SJCRH30 (cell line): ENCODE measurements around the gene CSMD2. TPM values are rescaled to one million over a fixed set of nuclear protein-coding genes. Genes with fewer than 3 reads are reported as not detected.

Source experiments
- DNase-seq, 2 experiments: peaks; one replicate each; pipeline ENCODE4 v3.0.0-alpha.2; 2015 to 2020
- H3K27ac ChIP-seq: fragments of 250-450 bp; sonication (Bioruptor Pico); 2 replicates; pipeline ENCODE4 v1.5.1; 2020; ENCODE audit warnings: mild to moderate bottlenecking, moderate library complexity
- H3K27me3 ChIP-seq: fragments of 250-450 bp; sonication (Bioruptor Pico); 2 replicates; pipeline ENCODE4 v1.5.1; 2020; ENCODE audit warnings: mild to moderate bottlenecking, moderate library complexity
- H3K36me3 ChIP-seq: fragments of 250-450 bp; sonication (Bioruptor Pico); 2 replicates; pipeline ENCODE4 v1.5.1; 2020; ENCODE audit warnings: mild to moderate bottlenecking, moderate library complexity
- H3K4me1 ChIP-seq: fragments of 250-450 bp; sonication (Bioruptor Pico); 2 replicates; pipeline ENCODE4 v1.5.1; 2020; ENCODE audit warnings: mild to moderate bottlenecking, moderate library complexity
- H3K4me3 ChIP-seq: fragments of 250-450 bp; sonication (Bioruptor Pico); 2 replicates; pipeline ENCODE4 v1.5.1; 2020; ENCODE audit warnings: mild to moderate bottlenecking, moderate library complexity
- H3K9me3 ChIP-seq: fragments of 250-450 bp; sonication (Bioruptor Pico); replicated peaks from 2 replicates; pipeline ENCODE4 v1.5.1; 2020; ENCODE audit warnings: mild to moderate bottlenecking, moderate library complexity
- total RNA-seq: library from RNA; depleted of rRNA; stranded (reverse); fragments of >200 nt; shearing (Covaris generic); gene quantifications from 2 replicates; pipeline ENCODE4 v1.2.3, GENCODE V29; 2014

Gene CSMD2
- total RNA-seq, 1 experiment from 2014 or later: 0.14 TPM

DNA sequence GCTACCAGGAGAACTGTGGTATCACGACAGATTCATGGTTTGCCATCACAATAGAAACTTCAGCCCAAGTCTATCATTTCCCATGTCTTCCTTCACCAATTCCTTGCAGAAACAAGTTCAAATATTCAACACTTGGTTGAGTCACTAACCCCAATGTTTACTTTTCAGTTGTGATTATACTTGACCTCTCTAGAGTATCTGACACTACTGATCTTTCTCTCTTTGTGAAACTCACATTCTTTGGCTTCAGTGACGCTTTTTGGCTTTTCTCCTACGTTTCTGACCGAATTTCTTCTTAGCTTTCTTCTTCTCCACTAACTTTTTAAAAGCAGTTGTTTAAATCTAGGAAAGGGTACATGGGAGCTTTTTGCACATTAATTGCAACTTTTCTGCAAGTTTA is 350.0 kb downstream of the CSMD2 start:
- H3K4me1 ChIP-seq: no peaks in the 10 kb centered on the region
- no peak for DNase-seq
- no peak overlapping the region for H3K4me3 ChIP-seq
- H3K36me3 ChIP-seq: no peaks in the 10 kb centered on the region
- H3K27me3 ChIP-seq: peaks cover 5% of the 10 kb centered on the region; the same call in 1 of the 2 replicates
- no peak overlapping the region for H3K27ac ChIP-seq
- H3K9me3 ChIP-seq: no peaks in the 10 kb centered on the region

GRCh38 chr1:33814166-33814565 is 350.9 kb downstream of the CSMD2 start:
- DNase-seq: no peak
- Histone ChIP-seq H3K27ac (no peak overlapping the region), H3K9me3 (no peaks in the 10 kb centered on the region), H3K4me1 (no peaks in the 10 kb centered on the region), H3K27me3 (no peaks in the 10 kb centered on the region; the same call in 1 of the 2 replicates), H3K36me3 (no peaks in the 10 kb centered on the region), H3K4me3 (no peak overlapping the region)

GRCh38 chr1:33810571-33810970 is 354.5 kb downstream of the CSMD2 start:
- H3K9me3 ChIP-seq: peaks cover 4% of the 10 kb centered on the region; the same call in 1 of the 2 replicates
- no peak overlapping the region for H3K4me3 ChIP-seq
- H3K27me3 ChIP-seq: no peaks in the 10 kb centered on the region; the same call in 1 of the 2 replicates
- H3K27ac ChIP-seq: no peak overlapping the region
- H3K4me1 ChIP-seq: no peaks in the 10 kb centered on the region
- DNase-seq: no peak
- H3K36me3 ChIP-seq: no peaks in the 10 kb centered on the region

- no peaks in the 10 kb centered on the region for H3K27me3 ChIP-seq
- H3K9me3 ChIP-seq: peaks cover 4% of the 10 kb centered on the region; the same call in 1 of the 2 replicates
- H3K27ac ChIP-seq: no peak overlapping the region
- no peaks in the 10 kb centered on the region for H3K4me1 ChIP-seq
- H3K4me3 ChIP-seq: no peak overlapping the region
- DNase-seq: no peak
- H3K36me3 ChIP-seq: no peaks in the 10 kb centered on the region
These were observed 359.0 kb downstream of the CSMD2 start for GRCh38 chr1:33805988-33806387.

GRCh38 chr1:33802268-33802667 is 362.8 kb downstream of the CSMD2 start:
- Histone ChIP-seq H3K4me1 (no peaks in the 10 kb centered on the region), H3K4me3 (no peak overlapping the region), H3K27ac (no peak overlapping the region), H3K9me3 (no peaks in the 10 kb centered on the region; the same call in 1 of the 2 replicates), H3K36me3 (no peaks in the 10 kb centered on the region), H3K27me3 (no peaks in the 10 kb centered on the region)
- no peak for DNase-seq

DNA sequence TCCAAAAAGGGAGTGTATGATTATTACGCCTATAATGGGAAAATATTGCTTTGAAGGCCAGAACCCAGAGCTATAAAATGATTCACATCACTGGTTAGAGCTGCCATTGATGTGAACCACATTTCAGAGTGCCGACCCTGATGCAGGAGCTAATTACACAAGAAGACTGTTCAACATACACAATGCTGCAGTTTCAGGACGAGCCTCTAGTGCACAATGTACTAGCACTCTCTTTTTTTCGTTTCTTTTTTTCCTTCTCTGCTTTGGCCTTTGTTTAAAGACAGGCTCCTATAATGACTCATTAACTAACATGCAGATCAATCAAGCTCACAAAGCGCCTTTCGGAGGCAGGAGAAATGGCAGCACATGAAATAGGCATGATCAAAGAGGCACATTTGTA is 367.2 kb downstream of the CSMD2 start:
- Histone ChIP-seq H3K9me3 (no peaks in the 10 kb centered on the region; the same call in 1 of the 2 replicates), H3K4me1 (no peaks in the 10 kb centered on the region), H3K27me3 (no peaks in the 10 kb centered on the region), H3K27ac (no peak overlapping the region), H3K4me3 (no peak overlapping the region), H3K36me3 (no peaks in the 10 kb centered on the region)
- DNase-seq: no peak

- no peaks in the 10 kb centered on the region; the same call in 1 of the 2 replicates for H3K9me3 ChIP-seq
- no peak overlapping the region for H3K27ac ChIP-seq
- H3K4me3 ChIP-seq: no peak overlapping the region
- no peaks in the 10 kb centered on the region for H3K36me3 ChIP-seq
- peak in 1 of 2 experiments; percentile 15 for DNase-seq
- H3K27me3 ChIP-seq: 0 out of 2 replicates have a peak, but pooled peaks cover under 1% of the 10 kb centered on the region
- H3K4me1 ChIP-seq: no peaks in the 10 kb centered on the region
These were observed 372.4 kb downstream of the CSMD2 start for GRCh38 chr1:33792651-33793050.

GRCh38 chr1:33792216-33792615 is 372.8 kb downstream of the CSMD2 start:
- Histone ChIP-seq H3K36me3 (no peaks in the 10 kb centered on the region), H3K27me3 (0 out of 2 replicates have a peak, but pooled peaks cover 3% of the 10 kb centered on the region), H3K9me3 (no peaks in the 10 kb centered on the region; the same call in 1 of the 2 replicates), H3K4me3 (no peak overlapping the region), H3K27ac (no peak overlapping the region), H3K4me1 (no peaks in the 10 kb centered on the region)
- no peak for DNase-seq

DNA sequence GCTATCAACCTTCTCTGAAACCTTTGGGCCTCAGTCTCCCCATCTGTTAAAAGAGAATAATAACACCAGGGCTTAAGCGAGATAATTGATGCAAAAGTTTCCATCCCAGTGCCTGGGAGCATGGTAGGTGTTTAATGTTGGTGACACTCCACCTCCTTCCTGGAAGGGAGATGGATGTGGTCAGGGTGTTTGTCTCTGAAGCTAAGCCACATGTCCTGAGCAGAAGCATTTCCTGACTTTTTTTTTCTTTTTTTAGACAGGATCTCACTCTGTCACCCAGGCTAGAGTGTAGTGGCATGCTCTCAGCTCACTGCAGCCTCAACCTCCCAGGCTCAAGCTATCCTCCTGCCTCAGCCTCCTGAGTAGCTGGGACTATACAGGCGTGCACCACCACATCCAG is 373.8 kb downstream of the CSMD2 start:
- DNase-seq: no peak
- Histone ChIP-seq H3K27me3 (0 out of 2 replicates have a peak, but pooled peaks cover 3% of the 10 kb centered on the region), H3K9me3 (no peaks in the 10 kb centered on the region), H3K4me3 (no peak overlapping the region), H3K4me1 (no peaks in the 10 kb centered on the region), H3K27ac (no peak overlapping the region), H3K36me3 (no peaks in the 10 kb centered on the region)

DNA sequence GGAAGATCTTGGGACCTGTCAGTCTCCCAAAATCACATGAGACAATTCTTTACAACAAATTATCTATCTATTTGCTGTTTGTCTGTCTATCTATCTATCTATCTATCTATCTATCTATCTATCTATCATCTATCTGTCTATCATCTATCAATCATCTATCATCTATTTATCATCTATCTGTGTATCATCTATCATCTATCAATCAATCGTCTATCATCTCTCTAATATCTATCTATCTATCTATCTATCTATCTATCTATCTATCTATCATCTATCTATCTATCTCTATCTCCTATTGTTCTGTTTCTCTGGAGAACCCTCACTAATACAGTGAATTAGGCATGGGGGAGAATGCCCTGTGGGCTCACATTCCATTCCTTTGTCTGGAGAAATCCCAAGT is 374.5 kb downstream of the CSMD2 start:
- no peaks in the 10 kb centered on the region for H3K4me1 ChIP-seq
- H3K27me3 ChIP-seq: 0 out of 2 replicates have a peak, but pooled peaks cover 3% of the 10 kb centered on the region
- DNase-seq: no peak
- no peak overlapping the region for H3K4me3 ChIP-seq
- H3K27ac ChIP-seq: no peak overlapping the region
- no peaks in the 10 kb centered on the region for H3K9me3 ChIP-seq
- H3K36me3 ChIP-seq: no peaks in the 10 kb centered on the region

DNA sequence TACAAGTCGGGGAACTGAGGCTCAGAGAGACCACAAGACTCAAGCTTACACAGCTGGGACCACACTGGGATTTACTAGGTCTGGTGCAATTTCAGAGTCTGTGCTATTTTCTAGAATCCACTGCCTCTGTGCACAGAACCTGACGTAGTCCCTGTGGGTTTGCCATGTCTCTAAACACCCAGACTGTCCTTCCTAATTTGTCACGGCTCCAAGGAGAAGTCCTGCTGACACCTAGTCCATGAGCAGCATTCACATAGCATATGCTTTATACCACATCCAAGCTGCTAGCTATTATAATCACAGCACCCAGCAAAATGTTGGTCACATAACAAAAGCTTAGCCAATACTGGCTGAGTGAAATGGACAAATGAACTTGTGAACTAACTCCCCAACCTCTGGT is 380.2 kb downstream of the CSMD2 start:
- Histone ChIP-seq H3K4me1 (no peaks in the 10 kb centered on the region), H3K9me3 (no peaks in the 10 kb centered on the region)
- no peak for DNase-seq

DNA sequence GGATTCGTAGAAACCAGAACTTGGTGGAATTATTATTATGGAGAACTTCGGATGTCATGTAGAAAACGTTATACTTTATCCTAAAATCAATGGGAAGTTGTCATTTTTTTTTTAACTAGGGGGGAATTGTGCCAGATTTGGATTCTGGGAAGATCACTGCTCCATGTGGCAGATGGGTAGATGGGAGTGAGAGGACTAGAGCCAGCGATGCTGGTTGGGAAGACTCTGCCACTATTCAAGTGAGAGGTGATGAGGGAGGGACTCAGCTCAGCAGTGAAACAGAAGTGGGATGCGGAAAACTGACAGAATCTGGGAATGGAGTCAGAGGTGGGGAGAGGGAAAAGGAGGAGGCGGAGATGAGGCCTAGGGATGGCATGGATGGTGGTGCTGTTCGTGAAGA is 382.3 kb downstream of the CSMD2 start:
- no peak overlapping the region for H3K27ac ChIP-seq

More for the DNA sequence above, 380.2 kb downstream of the CSMD2 start:
- Histone ChIP-seq H3K27ac (no peak overlapping the region), H3K27me3 (peaks cover 3% of the 10 kb centered on the region; the same call in 1 of the 2 replicates), H3K4me3 (no peak overlapping the region), H3K36me3 (no peaks in the 10 kb centered on the region)

GRCh38 chr1:33781652-33782051 is 383.4 kb downstream of the CSMD2 start:
- no peaks in the 10 kb centered on the region for H3K9me3 ChIP-seq
- peaks cover 11% of the 10 kb centered on the region; the same call in 1 of the 2 replicates for H3K27me3 ChIP-seq
- H3K36me3 ChIP-seq: no peaks in the 10 kb centered on the region
- DNase-seq: no peak
- no peak overlapping the region for H3K27ac ChIP-seq
- no peak overlapping the region for H3K4me3 ChIP-seq
- no peaks in the 10 kb centered on the region for H3K4me1 ChIP-seq

More for the DNA sequence above, 382.3 kb downstream of the CSMD2 start:
- H3K4me1 ChIP-seq: no peaks in the 10 kb centered on the region
- no peak overlapping the region for H3K4me3 ChIP-seq
- no peaks in the 10 kb centered on the region for H3K9me3 ChIP-seq
- no peak for DNase-seq
- H3K27me3 ChIP-seq: peaks cover 10% of the 10 kb centered on the region; the same call in 1 of the 2 replicates
- no peaks in the 10 kb centered on the region for H3K36me3 ChIP-seq

DNA sequence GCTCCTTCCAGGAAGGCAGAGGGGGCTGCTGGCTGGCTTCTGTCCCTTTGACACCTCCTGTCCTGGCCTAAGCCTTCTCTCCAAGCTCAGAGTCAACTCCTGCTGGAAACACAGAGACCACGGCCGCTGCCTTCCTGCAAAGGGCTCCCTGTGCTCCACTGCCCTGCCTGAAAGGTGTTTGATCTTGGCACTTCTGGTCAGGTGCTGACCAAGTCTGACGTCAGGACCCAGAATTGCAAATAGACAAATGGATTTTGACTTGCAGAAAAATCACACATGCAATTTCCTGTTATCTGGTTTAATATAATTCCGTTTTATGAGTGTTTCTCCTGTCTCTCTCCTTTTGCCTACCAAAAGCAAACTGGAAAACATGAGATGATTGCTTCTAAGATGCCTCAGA is 387.7 kb downstream of the CSMD2 start:
- Histone ChIP-seq H3K4me3 (no peak overlapping the region), H3K9me3 (no peaks in the 10 kb centered on the region), H3K36me3 (no peaks in the 10 kb centered on the region), H3K27me3 (peaks cover 15% of the 10 kb centered on the region), H3K27ac (no peak overlapping the region), H3K4me1 (no peaks in the 10 kb centered on the region)
- no peak for DNase-seq

GRCh38 chr1:33768821-33769220 is 396.2 kb downstream of the CSMD2 start:
- DNase-seq: no peak
- peaks cover 8% of the 10 kb centered on the region for H3K27me3 ChIP-seq
- H3K27ac ChIP-seq: no peak overlapping the region
- no peak overlapping the region for H3K4me3 ChIP-seq
- no peaks in the 10 kb centered on the region for H3K9me3 ChIP-seq
- H3K4me1 ChIP-seq: no peaks in the 10 kb centered on the region
- H3K36me3 ChIP-seq: no peaks in the 10 kb centered on the region

- H3K4me3 ChIP-seq: no peak overlapping the region
- H3K9me3 ChIP-seq: no peaks in the 10 kb centered on the region
- H3K27ac ChIP-seq: no peak overlapping the region
- H3K4me1 ChIP-seq: no peaks in the 10 kb centered on the region
- no peaks in the 10 kb centered on the region for H3K36me3 ChIP-seq
- H3K27me3 ChIP-seq: peaks cover 8% of the 10 kb centered on the region
- DNase-seq: no peak
These were observed 396.9 kb downstream of the CSMD2 start for GRCh38 chr1:33768106-33768505.
